ENCODE data around the gene MOBP.
"Not testable (repeated sequence)": the region's sequence is repeated elsewhere in the genome, so short reads cannot be mapped to it uniquely, and the experiment has no call there.

Gene MOBP

DNA sequence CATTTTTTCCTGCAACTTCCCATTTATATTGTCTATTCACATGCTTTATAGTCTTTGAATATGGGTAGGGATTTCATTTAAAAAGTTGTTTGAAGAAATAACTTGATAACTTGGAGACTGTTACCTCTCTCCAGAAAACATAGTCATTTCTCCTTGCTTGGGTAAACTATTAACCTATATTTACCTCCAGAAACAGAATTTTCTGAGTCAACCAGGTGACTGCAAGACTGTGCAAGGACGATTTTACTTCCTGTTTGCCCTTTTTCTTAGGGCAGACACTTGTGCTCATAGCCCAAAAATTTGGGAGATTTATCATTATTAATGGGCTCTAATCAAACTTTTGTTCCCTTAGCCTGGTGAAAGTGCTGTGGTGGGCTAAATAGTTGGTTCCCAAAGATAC lies 14.3 kb upstream of the MOBP start:
- no peak for DNase-seq

DNA sequence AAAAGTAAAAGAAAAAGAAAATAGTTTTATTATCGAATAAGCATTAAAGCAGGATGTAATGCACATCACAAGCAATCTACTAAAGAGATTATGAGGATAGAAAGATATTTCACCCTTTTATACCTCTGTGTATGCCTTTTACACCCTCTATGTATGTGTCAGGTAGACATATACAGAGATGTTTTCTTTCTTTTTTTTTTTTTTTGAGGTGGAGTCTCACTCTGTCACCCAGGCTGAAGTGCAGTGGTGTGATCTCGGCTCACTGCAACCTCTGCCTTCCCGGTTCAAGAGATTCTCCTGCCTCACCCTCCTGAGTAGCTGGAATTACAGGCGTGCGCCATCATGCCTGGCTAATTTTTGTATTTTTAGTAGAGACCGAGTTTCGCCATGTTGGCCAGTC lies 13.6 kb upstream of the MOBP start:
- not testable (repeated sequence) for DNase-seq

DNA sequence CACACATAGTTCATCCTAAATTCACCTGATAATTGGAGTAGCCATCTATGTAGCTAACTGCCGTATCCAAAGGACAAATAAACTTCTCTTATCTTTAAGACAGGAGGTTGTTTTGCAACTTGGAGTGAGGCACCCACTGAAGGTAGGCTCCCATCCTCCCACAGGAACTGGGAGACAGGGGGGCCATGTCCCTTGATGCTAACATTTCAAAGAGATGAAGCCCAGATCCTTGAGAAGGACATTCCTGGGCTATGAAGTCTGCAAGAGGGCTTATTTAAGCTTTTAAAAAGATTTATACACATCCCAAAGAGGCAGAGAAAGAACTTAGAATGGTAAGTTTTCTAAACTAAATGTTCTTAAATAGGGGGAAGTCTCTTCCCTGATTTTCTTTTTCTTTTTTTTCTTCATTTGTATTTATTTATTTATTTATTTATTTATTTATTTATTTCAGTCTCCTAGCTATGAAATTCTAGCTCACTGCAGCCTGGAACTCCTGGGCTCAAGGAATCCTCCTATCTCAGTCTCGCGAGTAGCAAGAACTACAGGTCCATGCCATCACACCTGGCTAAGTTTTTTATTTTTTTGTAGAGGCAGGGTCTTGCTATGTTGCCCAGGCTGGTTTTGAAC lies 12.8 kb upstream of the MOBP start:
- DNase-seq, result no peak

DNA sequence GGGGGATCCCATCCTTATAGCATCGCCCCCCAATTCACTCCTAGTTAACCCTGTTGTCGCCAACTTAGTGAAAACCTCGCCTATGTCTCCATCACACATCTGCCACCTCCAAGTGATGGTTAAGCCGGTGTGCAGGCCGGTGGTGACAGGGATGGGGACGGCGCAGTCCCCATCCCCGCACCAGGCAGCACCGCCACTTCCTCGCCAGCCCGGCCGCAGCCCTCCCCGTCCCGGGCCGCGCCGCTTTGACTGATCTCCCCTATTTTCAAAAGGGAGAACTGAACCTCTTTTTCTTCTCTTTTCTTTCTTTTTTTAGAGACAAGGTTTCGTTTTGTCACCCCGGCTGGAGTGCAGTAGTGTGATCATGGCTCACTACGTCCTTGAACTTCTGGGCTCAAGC lies 11.3 kb upstream of the MOBP start:
- no peak for DNase-seq

DNA sequence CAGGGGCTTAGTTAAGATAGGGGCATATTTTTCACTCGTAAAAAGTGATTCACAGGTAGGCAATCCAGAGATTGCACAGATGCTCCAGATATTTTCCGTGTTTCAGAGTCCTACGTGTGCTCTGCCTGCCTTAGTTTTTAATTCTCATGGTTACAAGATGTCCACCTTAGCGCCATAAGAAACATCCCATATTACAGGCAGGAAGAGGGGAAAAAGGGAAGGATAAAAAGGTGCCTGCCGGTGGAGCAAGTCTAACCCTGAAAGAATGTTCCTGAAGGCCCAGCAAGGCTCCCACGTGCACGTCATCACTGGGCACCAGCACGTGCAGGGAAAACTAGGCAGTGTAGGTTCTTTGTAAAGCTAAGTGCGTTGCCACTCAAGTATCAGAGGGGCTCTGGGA lies 10.1 kb upstream of the MOBP start:
- DNase-seq, result no peak

DNA sequence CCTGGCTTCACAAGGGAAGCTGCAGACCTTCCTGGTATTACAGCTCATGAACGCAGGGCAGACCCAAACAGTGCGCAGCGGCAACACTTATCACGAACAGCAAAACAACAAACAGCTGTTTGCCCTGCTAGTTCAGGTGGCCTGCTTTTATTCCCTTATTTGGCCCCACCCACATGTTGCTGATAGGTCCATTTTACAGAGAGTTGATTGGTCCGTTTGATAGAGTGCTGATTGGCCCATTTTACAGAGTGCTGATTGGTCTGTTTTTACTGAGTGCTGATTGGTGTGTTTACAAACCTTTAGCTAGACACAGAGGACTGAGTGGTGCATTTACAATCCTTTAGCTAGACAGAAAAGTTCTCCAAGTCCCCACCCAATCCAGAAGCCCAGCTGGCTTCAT lies 8.9 kb upstream of the MOBP start:
- not testable (repeated sequence) for DNase-seq

- no peak for DNase-seq
Observed at GRCh38 chr3:39460677-39461076, 6.8 kb upstream of the MOBP start.

DNA sequence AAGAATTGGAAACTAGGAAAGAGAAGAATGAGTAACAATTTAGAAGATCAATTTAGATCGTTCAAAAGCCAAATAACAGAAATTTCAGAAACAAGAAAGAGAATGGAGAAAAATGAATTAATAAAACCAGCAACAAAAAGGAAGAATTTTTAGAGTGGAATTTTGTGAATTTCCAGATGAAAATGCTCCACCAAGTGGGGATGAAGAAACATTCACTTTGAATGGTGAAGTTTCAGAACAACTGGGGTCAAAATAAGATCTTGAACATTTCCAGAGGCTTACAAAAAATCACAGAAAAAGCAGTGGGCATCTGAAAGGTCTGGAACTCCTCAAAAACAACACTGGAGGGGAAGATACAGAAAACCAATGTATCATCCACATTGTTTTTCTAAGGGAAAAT lies 4.2 kb upstream of the MOBP start:
- no peak for DNase-seq

DNA sequence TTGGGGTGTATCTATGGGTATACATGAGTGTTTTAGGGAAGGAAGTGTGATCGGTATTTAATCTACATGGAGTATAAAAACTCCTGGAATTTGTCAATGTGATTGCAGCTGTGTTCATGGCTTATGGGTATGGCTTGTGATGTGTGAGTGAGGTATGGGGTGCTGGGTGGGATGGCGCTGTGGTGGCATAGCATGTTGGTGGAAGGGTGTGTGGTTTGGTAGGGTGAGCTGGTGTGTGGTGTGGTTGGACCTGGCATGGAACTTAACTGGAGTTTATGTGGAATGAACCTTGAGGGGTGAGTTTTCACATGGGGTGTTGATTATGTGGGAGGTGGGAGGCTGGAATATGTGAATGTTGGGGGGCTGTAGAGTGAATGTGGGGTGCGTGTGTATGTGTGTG lies 492 bp upstream of the MOBP start:
- no peak for DNase-seq

DNA sequence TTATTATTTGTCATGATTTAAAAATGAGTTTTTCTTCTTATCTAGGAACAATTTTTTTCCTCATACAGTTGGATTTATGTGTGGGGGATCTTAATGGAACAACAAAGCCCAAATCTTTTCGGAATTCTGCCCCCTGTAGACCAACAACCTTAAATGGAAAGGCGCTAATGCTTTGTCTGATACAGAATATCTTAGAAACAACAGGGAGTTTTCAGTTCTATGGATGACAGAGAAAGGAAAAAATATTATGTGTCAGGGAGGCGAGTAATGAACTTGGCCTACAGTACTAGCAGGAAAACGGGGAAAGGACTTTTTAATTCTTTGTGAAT lies 592 bp downstream of the MOBP start:
- DNase-seq, result no peak

DNA sequence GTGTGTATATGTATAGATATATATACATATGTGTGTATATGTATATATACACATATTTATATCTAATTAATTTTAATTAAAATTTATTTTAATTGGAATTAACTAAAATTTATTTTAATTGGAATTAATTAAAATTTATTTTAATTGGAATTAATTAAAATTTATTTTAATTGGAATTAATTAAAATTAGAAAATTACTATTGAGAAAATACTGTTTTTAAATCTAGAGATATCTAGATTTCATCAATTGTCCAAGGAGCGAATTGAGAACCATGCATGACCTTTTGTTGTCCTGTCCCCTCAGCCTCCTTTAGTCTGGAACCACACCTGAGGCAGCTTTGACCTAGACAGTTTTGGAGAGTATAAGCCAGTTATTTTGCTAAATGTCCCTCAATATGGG lies 1.8 kb downstream of the MOBP start:
- no peak for DNase-seq

GRCh38 chr3:39469945-39470344 lies 2.5 kb downstream of the MOBP start:
- no peak for DNase-seq

GRCh38 chr3:39471652-39472051 lies 4.2 kb downstream of the MOBP start:
- DNase-seq, result no peak

DNA sequence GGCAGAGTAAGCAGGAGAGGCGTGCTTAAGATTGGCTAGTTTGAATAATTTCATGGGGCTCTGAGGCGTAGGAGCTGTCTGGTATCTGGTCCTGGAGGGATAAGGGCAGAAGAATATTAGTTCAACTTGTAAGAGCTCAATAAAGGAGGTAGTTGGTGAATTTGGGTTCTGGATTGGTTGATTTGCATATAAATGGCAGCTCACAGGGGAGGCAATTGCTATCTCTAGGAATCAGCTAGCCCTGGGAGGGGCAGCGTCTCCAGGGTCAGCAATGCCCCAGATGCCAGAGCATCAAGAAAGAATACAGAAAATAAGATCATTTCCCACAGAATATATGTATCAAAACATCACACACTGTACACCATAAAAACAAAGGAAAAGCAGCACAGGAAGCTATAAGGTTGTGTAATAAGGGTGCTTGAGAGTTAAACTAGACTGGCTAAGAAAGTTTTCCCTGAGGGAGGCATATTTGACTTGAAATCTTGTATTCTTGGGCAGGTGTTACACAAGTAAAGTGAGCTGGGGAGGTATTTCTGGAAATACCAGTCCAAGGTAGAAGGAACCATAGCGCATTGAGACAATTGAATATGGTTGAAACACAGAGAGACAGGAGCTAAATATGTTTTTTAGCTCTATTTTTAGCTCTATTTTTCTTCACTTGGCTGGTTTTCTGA lies 6.1 kb downstream of the MOBP start:
- no peak for DNase-seq

DNA sequence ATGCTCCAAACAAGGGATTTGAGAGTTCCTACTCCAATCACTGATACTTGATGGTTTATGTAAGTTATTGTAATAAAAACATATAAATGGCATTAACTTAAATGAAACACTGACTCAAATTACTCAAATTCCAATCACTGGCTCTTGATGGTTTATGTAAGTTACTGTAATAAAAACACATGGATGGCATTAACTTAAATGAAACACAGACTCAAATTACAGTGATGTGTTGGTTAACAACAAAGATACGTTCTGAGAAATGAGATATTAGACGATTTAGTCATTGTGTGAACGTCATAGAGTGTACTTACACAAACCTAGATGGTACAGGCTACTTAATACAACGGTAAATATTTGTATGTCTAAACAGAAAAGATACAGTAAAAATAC lies 6.6 kb downstream of the MOBP start:
- DNase-seq, result no peak

DNA sequence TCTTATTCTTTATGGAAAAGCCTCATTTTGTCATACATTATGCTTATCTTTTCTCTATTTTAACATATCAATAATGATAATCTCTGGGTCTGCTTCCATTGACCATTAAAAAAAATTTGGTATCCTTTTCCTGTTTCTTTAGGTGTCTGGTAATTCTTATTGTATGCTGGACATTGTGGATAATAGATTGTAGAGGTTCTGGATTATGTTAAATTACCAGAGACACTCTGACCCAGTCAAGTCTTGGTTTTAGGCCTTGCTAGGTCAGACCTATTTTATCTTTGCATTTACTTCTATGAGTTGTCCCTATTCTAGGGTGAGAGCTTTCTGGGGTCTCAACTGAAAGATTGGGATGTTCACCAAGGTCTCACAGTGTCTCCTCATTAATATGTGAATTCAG lies 9.3 kb downstream of the MOBP start:
- no peak for DNase-seq

GRCh38 chr3:39478226-39478625 lies 10.7 kb downstream of the MOBP start:
- DNase-seq, result no peak

DNA sequence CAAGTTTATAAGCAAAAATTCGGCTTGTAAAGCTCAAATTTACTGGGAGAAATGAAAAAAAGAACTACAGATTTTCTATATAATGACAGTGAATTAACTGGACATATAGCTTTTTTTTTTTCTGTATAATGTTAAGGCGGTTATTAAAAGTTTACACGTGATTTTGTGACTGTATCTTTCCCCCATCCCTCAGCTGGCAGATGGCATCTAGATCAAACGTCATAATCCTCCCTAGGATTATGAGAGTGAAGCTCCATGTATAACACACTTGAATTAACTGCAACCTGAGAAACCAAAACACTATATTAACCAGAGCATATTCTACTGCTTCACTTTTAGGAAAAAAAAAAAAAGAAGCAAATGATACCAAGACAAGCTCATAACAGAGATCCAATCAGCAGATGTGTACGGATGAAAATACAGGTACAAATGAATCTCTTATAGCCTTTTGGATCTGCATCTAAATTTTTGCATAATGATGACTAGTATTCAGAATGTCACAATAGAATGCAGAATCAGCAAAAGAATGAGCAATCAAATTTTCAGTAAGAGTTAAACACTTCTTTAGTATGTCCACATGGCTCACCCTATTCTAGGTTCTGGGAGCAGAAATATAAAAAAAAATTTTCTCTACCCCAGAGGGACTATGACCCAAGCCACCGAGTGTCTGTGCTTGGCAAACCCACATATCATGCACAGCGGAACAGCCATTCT lies 12.4 kb downstream of the MOBP start:
- DNase-seq, result no peak

DNA sequence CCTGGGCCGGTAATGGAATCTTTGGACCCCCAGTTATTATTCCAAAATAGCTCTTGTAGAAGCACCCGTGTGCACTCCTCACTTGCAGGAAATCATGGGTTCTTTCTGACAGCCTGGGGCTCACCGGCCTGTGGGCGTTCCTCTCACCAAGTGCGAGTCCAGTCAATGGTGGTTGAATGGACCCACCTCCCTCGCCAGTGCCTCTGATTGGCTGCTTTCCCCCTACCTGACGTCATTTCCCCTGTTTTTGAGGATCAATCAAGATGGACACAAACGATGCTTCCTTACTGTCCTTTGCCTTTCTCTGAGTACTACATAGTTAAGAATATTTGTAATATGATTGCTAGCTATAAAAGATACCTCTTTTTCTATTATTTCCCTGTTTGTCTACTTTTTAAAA lies 18.1 kb downstream of the MOBP start:
- DNase-seq, result no peak

DNA sequence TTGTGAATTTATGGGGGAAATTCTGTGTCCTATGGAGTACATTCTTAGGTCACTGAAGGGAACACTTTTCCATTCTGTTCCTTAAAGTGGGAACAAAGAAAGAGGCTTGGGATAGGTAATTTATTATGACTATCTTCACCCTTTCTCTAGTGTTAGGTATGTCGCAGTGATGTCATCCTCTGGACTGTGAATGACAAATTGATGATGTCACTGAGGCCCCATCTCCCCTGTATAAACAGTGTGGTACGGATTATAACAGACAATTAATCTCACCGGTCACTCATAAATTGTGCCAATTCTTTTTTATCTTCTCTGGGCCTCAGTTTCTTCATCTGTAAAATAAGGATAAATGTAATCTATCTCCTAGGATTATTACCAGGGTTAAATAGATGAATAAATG lies 23.5 kb downstream of the MOBP start:
- DNase-seq, result no peak

DNA sequence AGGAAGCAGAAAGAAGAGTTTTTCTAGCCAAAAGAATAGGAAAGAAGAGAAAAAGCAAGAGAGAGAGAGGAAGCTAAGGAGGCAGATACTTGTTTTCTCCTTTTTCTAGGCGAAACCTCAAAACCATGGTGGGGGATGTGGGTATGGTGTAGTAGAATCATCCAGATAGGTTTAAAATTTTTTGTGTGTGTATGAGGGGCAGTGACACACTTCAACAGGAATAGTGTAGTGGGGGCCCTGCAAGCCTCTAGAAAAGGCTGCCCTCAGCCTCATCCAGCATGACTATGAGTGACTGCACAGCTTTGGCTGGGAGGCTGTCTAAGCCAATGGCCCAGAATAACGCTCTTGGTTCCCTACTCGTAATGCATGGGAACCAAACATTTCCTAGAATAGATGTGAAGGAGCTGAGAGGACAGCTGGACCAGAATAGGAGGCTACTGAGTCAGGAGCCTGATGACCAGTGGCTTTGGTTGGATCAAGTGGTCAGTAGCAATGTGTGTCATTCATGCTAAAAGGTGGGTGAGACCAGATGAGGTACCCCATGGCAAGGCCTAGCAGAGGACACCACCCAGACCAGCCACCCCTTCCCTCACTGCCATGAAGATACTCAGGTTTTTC lies 24.4 kb downstream of the MOBP start:
- no peak for DNase-seq

DNA sequence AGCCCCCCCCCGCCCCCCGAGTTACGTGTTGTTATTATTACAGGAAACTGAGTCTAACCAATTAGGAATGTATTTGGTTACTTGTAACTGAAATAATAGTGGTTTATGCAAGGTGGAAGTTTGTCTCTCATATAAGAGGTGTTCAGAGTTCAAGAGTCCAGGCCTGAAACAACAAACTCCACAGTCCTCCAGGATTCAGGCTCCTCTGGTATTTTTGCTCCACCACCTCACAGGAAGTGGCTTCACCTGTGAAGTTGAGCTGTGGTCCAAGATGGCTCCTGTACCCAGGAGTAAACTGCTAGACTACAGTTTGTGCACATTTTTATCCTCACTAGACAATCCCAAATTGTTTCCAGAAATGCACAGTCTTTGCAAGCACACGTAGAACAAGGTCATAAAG lies 27.3 kb downstream of the MOBP start:
- DNase-seq, result no peak

DNA sequence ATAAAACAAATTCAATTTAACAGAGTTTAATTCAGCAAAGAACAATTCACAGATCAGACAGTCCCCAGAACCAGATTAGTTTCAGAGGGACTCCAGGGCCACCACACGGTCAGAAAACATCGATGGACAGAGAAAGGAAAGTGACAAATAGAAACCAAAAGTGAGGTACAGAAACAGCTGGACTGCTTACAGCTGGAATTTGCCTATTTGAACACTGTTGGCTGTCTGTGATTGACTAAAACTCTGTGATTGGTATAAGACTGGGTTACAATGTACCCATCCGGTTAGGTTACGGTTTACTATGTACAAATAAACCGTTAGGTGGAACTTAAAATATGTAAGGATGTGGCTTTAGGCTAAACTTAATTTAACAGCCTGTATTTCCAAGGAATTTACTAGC lies 30.3 kb downstream of the MOBP start:
- DNase-seq, result no peak

- DNase-seq, result no peak
Observed at GRCh38 chr3:39499651-39500273, 32.3 kb downstream of the MOBP start.

All from NCI-H187 (cell line).